SK-MEL-5 (cell line): ENCODE measurements around the gene MEI1. TPM values are rescaled to one million over a fixed set of nuclear protein-coding genes. Genes with fewer than 3 reads are reported as not detected.
A peak's percentile ranks its signal among the peaks of the same experiment; 100 is the strongest.
"Not testable (repeated sequence)": the region's sequence is repeated elsewhere in the genome, so short reads cannot be mapped to it uniquely, and the experiment has no call there.

Experiments
- DNase-seq: peaks from one replicate; pipeline ENCODE4 v3.0.0-alpha.2; 2016; ENCODE audit warnings: low read depth, low spot score
- in situ Hi-C: cut with HindIII; loops from 2 replicates; pipeline ENCODE4 v1.10.0; 2016; ENCODE audit warnings: low sequenced_read_pairs, high pct_unique_total_duplicates, low pct_unique_long_range_greater_than_20kb
- total RNA-seq: library from RNA; depleted of rRNA; stranded (reverse); fragments of >200 nt; shearing (Covaris generic); gene quantifications from 2 replicates; pipeline ENCODE4 v1.2.3, GENCODE V29; 2014

The MEI1 gene
- total RNA-seq, 1 experiment from 2014 or later: 0.13 TPM

GRCh38 chr22:41822317-41823057 is 123.2 kb downstream of the MEI1 start:
- in situ Hi-C loops: no loop called here
- DNase-seq: peak; percentile 76

DNA sequence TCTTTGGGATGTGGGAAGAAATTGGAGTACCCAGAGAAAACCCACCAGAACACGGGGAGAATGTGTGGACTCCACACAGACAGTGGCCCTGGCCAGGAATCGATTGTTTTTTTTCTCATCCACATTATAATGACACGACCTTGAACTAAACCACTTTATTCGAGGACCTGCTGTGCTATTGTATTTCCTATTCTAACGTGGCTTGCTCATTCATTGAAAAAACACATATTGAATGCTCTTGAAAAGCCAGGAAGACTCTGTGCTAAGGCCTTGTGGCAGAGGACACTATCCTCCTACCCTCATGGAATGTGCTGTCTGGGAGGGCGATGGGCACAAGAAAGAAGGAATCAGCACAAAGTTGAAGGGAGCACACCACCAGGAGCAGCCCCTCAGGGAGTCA is 124.5 kb downstream of the MEI1 start:
- no peak for DNase-seq
- in situ Hi-C loops: no loop called here

DNA sequence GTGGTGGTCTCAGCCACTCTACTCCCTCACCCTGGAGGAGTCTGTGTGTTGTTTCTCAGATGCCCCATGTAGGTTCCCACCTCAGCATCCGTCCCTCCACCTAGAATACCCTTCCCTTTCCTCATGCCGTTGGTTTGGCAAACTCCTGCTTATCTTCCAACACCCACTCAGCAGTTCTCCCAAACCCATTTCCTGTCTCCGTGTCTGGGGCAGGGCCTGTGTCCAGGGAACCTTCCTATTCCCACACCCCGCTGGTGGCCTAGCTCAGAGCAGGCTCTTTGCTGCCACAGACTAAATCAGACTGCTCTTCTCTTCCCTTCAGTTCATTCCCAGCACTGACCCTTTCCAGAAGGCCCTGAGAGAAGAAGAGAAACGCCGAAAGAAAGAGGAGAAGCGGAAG is 126.1 kb downstream of the MEI1 start:
- in situ Hi-C loops: no loop called here
- no peak for DNase-seq

DNA sequence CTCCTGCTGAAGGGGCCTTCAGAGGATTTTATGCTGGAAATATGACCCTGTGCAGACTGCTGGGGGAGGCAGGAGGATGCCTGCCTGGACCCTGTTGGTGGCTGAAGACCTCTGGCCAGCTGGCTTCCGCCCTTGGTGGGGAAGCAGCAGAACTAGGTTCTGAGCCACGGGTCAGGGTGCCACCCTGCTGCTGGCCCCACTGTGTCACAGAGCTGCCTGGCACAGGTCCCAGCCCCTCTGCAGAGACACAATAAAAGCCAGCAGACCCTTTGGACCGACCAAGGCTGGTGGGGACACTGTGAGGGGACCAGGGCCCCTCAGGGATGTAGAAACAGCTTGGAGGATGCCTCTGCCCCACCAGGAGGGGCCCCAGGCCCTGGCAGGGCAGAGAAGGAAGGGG is 126.7 kb downstream of the MEI1 start:
- in situ Hi-C loops: no loop called here

DNA sequence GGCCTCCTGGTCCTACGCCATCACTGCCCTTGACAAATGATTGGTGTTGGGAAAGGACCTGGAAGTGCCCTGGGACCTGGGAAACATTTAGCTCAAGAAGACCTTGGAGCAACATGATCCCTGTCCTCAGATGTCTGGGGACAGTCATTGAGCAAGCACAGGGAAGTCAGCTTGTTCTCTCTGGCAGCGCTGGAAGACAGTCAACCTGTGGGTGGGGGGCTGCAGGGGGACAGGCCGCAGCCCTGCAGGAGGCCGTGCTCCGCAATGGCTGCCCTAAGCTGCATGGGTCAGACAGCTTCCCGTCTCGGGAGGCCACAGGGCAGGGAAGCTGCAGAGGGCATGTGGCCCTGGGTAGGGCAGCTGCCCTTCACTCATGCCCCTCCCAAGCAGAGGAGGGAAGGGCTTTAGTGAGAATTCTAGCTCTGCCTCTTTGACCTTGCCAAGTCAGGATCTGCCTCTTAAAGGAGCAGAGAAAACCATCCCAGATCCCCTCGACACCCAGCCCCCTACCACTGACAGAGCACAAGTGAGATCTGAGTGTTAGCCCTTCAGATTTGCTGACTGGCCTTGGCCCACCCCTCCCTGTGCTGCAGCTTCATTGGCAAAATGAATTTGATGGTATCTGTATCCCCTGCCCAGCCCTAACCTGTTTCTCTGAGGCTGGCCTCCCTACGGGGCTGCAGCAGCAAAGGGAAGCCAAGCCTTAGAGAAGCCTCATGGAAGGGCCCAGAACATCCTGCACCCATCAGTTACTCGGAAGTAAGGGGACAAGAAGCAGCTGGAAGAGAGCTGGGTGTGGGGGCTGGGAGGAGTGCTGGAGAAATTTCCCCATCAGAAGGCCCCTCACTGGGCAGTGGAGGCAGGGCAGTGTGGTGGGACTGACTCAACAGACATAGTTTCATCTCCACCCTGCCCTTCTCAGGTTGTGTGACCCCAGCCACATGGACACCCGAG is 127.4 kb downstream of the MEI1 start:
- in situ Hi-C loops: no loop called here
- no peak for DNase-seq

More for the DNA sequence above, 126.7 kb downstream of the MEI1 start:
- DNase-seq: no peak

GRCh38 chr22:41827671-41828070 is 128.4 kb downstream of the MEI1 start:
- in situ Hi-C loops: no loop called here
- no peak for DNase-seq

DNA sequence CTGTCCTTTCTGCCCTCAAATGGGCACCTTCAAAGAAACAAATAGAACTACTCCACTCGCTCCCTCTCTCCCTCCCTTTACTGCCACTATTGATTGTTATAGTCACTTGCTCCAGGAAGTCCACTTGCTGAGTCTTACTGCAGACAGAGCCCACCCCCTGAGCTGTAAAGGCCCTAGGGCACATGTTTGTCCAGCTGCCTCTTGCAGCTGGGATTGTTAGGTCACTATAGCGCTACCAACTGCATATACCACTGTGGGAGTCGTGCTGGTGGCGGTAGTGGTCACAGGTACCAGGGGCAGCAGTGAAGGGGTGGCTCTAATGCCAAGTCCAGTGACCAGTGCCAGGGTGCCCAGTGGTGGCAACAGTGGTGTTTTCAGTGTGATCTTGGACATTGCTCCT is 129.2 kb downstream of the MEI1 start:
- in situ Hi-C loops: no loop called here
- DNase-seq: no peak

DNA sequence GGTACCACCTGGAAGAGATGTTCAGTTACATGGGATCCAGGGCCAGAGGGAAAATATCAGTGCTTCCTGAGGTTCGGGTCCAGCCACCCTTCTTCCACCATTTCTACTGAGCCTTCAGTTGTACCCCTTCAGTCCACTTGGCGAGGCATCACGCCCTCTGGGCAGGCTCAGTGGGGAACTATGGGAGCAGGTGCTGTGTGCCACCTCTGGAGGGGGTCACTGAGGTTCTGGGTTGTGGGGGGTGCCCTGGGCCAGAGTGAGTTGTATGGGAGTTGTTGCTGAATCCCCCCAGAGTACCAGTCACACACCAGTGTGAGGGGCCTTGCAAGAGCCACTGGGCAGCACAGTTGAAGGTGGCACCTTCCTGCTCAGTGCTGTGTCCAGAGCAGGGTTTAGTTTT is 130.9 kb downstream of the MEI1 start:
- in situ Hi-C loops: no loop called here
- DNase-seq: no peak

- in situ Hi-C loops: no loop called here
These were observed 132.1 kb downstream of the MEI1 start for GRCh38 chr22:41831383-41831782.

DNA sequence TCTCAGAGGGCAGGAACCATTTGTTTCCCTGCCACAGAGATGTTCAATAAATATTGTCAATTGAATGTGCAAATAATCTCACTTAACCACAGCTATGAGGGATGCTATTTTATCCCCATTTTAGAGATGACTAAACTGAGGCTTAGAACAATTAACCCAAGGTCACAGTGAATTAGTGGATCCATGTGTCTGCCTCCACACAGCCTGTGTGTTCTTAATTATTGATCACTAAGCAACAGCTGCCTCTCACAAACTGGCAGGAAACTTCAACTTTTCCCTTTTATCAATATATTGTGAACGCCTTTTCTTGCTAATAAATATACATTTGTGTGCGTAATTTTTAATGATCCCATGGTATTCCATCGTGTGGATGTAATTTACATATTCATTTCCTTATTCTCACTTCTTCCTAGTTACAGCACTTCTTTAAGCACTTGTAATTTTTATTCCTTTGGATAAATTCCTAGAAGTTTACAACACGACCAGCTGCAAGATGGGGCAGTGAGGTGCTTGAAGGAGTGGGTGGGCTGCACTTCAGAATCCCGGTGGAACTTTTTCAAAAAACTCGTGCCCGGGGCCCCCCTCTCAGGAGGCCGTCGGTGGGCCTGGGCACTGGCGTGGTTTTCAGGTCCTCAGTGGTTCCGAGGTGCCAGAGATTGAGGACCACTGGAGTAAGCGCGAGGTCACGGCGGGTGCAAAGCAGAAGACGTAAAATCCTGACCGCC is 132.7 kb downstream of the MEI1 start:
- in situ Hi-C loops: no loop called here
- DNase-seq: no peak

More at GRCh38 chr22:41831383-41831782, 132.1 kb downstream of the MEI1 start:
- no peak for DNase-seq

- peak; percentile 100 for DNase-seq
- in situ Hi-C loops: no loop called here
These were observed 133.5 kb downstream of the MEI1 start, which contains the start of gene SREBF2 for GRCh38 chr22:41832553-41833368. Gene SREBF2 (plus strand): TSS chr22:41833105. CDS start chr22:41833271, 166 bp downstream.

DNA sequence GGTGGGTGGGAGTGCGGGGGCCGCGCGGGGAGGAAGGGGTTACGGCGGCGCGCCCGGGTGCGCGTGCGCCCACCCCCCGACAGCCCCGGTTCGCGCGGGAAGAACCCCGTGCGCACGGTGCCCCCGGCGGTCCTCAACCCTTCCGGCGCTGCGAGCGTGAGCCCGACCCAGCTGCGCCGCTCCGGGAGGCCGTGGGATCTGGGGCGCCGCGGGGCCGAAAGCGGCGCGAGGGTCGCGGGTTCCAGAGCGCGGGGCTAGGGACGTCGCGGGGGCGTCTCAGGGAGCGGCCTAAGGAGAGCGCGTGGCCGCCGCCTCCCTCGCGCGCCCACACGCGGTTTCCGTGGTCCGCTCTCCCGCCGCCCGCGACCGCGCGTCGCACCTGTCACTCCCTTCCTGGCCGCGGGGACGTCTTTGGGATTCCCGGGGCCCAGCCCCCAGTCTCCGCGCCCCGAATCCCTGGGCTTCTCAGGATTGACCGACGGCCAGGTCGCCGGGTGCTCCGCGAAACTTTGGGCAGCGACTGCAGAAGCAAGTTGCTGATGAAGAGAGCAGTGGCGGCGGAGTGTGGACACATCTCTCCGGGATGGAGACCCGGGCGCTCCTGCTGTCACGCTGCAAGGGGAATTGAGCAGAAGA is 134.2 kb downstream of the MEI1 start:
- in situ Hi-C loops: no loop called here
- DNase-seq: peak; percentile 16

DNA sequence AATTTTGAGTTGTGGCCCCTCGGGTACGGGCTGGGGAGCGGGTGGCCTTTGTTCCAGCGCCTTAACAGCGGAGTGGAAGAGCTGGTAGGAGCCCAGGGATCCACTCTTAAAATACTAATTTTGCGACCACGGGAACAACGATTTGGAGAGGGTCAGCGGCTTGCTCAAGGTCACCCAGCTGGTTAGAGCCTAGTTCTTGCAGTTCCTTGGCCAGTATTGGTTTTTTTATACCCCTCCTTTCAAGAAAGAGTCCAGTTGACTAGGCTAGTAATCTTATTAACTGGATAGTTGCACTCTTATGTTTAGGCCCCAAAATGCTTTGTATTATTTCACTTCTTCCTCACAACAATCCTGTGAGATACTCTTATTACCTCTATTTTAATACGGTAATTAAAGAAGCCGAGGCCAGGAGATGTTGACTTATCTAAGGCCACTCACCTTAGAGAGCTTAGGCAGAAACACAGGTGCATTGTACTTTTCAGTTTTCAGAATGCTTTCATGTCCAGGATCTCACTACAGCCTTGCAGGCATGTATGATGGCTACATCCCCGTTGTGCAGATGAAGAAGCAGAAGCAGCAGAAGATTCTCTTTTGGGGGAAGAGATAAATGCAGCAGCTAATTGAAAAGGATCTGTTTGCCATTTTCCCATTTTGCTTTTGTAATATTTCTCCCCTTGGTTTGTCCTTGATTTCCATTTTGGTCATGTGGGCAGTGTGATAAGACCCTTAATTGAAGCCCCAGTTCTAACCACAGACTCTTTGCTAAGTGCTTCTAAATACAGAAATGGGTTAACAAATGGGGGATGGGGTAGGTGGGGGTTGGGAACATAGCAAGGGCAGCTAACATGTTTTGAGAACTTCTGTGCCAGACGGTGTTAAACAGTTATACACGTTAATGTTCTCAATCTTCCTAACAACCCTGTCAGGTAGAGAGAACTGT is 135.0 kb downstream of the MEI1 start:
- DNase-seq: no peak
- in situ Hi-C loops: no loop called here

- in situ Hi-C loops, DNase-seq: not testable (repeated sequence)
These were observed 136.2 kb downstream of the MEI1 start for GRCh38 chr22:41835462-41835861.

DNA sequence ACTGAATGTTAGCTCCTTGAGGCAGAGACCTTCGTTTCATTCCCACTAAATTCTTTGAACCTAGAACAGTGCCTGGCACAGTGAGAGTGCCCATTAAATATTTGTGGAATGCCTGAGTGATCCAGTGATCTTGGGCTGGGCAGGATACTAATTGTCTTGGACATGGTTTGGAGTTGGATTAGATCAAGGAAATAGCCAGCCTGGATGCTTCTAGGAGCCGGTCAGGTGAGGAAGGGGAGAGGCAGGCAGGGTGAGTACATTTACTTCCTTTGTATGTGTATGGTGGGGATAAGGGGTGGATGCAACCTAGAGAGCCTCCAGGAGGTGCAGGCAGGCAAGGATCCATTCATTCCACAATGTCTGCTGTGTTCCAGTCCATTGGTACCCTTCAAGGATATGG is 137.2 kb downstream of the MEI1 start:
- no peak for DNase-seq
- in situ Hi-C loops: no loop called here
